GF-D8 (cell line): Measurements from ENCODE around the gene NRG2.

Source experiments
- DNase-seq: peaks from one replicate; lab custom pipeline; 2025; lab: John Stamatoyannopoulos, UW

NRG2 gene

DNA sequence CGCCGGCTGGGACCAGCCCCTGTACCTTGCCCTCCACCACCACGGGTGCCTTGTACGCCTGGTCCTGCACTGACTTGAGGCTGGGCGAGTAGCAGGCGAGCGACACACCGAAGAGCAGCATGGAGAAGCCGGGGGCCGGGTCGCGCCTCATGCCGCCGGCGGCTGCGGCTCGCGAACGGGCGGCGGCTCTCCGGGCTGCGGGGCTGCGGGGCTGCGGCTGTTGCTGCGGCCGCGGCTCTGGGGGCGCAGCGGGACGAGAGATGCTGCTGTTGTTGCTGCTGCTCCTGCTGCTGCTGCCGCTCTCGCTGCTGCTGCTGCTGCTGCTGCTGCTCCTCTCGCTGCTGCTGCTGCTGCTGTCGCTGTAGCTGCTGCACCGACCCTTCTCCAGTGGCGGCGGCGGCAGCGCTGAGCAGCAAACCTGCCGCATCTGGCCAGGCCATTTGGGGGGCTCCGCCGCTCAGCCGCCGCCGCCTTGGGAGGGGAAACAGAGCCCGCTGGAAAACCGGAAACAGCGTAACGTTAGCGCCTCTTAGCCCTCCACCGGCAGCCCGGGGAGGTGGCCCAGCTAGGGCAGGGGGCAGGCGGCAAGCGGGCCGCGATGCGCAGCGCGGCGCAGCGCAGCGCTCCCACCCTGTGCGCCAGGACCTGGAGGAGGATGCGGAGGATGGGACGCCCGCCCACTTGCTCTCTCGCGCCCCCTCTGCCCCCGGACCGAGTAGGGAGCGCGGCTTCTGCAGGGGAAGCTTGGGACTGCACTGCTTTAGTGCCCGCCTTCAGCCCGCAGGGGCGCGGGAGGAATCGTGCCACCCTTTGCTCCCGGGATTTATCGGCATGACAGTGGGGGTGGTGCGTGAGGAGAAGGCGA is at the start of gene NRG2:
Gene NRG2 (minus strand): TSS at position 657 of the 865 bp plus-strand sequence.
- DNase-seq: no peak

GRCh38 chr5:140090251-140090650 is 47.2 kb upstream of the NRG2 start:
- DNase-seq: no peak

DNA sequence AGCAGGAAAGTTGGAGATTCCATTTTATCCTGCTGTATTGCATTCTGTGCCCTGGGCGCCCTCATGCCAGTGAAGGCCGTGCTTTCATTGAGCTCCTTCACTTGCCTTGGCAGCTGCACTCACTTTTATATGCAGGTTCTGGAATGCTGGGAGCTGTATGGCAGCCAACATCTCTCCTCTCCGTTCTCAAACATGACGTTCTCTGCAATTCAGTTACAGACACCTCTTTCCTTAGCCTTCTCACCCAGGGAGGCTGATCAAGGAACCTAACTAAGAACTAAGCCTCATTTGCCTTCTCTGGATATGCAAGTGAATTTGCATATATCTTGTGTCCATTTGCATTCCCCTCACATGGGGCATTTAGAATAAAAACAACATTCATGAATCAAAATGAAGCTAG is 41.4 kb upstream of the NRG2 start:
- DNase-seq: no peak

DNA sequence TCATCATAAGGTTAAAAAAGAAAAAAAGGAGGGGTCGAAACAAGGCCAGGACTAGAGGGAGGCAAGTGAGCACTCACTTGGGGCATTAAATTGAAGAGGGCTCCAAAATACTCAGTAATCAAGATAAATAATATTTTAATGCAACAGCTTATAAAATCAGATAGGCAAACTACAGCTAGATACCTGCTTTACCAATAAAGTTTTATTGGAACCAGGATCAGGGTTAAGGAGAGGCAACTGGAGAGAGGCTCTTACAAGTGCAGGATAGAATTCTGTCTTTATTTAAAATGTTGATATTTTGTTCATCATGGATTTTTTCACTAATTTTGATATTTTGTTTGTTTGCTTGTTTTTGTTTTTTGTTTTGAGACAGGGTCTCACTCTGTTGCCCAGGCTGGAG is 40.6 kb upstream of the NRG2 start:
- no peak for DNase-seq

- no peak for DNase-seq
Observed at GRCh38 chr5:140083120-140083519, 40.0 kb upstream of the NRG2 start.

DNA sequence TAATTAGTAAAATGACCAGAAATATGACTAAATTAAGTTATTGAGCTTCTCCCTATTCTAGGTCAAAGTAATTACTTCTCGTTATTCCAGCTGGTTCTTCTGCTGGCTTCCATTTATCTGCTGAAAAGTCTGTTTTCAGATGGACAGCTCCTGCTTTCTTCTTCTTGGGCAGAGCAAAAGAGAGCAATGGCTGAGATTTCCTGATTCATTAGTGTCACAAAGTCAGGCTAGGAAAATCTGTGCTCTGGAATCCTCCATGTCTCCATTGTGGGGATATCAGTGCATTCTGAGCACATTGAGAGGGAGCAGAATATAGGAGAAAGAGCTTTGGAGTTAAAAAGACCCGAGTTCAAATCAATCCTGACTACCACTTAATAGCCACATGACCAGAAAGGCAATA is 33.7 kb upstream of the NRG2 start:
- no peak for DNase-seq

- no peak for DNase-seq
Observed at GRCh38 chr5:140076142-140076541, 33.0 kb upstream of the NRG2 start.

- no peak for DNase-seq
Observed at GRCh38 chr5:140075371-140075770, 32.3 kb upstream of the NRG2 start.

DNA sequence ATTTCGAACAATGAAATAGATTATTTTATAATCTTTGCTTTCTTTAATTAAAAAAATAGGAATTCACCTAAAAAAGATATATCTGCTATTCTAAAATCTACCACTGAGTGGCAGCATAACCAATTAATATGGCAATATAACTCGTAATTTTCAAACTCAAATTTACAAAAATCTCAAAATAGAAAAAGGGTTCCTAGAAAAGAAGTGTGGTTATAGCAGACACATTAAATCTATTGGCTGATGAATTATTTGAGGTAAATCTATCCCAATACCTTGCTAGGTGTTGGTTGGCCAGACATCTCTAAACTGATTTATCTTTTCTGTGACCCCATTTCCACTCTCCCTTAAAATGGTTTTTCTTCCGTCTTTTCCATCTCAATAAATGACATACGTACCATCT is 30.2 kb upstream of the NRG2 start:
- no peak for DNase-seq

- DNase-seq: no peak
Observed at GRCh38 chr5:140072812-140073211, 29.7 kb upstream of the NRG2 start.

DNA sequence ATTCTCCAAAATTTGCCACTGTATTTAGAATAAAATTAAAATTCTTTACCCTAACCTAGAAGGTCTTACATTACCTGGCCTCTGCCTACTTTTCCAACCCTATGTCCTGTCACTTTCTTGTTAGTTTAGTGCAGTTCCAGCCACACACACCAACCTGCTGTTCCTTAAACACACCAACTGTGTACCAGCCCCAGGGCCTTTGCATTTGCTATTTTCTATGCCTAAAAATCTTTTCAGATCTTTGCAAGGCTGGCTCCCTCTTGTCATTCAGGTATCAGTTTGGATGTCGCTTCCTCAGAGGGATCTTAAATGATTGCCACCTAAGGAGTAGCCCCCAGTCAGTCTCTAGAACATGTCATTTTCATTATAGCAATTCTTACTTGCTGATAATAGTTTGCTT is 17.7 kb upstream of the NRG2 start:
- no peak for DNase-seq

- DNase-seq: no peak
Observed at GRCh38 chr5:140058212-140058932, 15.3 kb upstream of the NRG2 start.

DNA sequence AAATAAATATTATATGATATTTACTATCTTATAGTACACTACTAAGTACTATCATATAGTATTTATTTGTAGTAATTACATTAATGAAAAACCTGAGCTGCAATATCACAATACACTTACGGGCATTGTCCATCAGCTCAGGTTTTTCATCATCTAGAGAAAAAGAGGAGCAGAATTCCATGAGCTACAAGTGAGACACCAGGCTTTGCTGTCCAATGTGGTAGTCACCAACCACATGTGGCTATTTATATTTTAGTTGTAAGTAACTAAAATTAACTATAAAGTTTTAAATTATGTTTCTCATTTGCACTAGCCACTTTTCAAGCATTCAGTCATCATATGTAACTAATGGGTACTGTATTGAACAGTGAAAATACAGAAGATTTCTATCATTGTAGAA is 13.8 kb upstream of the NRG2 start:
- no peak for DNase-seq

GRCh38 chr5:140055152-140055551 is 12.1 kb upstream of the NRG2 start:
- no peak for DNase-seq

DNA sequence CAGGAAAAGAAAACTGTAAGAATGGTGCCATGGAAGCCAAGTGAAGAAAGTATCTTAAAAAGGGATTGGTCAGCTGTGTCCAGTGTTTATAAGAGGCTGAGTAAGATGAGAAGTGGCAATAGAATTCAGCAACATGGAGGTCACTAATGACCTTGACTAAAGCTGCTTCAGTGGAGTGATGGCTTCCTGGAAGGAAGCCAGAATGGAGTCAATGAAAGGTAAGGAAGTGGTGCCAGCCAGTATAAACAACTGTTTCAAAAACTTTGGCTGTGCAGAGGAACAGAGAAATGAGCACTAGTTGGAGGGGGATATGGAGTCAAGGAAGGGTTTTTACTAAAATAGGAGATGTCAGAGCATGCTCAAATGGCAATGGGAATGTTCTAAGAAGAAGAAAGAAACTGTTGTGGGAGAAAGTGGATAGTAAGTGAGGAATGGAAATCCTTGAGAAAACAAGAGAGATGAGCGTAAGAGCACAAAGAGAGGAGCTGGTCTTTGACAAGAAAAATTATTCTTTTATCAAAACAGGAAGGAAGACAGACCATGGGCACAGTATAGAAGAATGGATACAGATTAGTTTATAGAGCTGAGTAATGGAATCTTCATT is 11.1 kb upstream of the NRG2 start:
- DNase-seq: no peak

DNA sequence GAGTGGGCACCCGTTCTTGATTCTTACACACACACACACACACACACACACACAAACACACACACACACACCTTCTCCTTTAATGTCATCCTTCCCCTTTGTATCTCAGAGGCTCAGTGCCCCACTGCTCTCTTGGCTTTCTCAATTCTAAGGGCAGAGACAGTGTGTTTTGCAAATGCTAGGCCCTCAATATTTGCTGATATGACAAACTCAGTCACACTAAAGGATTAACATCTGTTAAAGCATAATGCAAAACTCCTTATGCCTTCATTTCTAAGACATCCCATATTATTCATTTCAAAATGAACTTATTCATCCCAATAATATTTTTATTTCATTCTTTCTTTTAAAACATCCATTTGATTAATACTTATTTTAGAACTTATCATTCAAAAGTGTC is 8.9 kb upstream of the NRG2 start:
- DNase-seq: no peak

GRCh38 chr5:140049713-140050112 is 6.6 kb upstream of the NRG2 start:
- DNase-seq: no peak

DNA sequence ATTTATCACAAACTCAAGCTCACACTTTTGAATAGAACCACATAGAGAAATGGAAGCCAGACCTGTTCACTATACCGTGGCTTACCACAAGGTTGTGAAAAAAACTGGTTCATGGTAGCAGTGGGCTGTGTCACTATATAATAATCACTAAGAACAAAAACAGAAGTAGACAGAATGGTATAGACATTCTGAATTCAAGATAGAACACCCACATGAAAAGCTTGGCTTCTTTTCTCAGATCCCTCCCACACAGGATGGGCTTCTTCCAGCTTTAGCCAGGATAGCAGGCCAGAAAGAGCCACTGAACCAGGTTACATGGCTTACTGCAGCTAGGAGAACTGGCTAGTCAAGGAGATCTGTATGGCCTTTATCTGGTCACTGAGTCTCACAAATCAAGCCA is 6.1 kb upstream of the NRG2 start:
- DNase-seq: no peak

DNA sequence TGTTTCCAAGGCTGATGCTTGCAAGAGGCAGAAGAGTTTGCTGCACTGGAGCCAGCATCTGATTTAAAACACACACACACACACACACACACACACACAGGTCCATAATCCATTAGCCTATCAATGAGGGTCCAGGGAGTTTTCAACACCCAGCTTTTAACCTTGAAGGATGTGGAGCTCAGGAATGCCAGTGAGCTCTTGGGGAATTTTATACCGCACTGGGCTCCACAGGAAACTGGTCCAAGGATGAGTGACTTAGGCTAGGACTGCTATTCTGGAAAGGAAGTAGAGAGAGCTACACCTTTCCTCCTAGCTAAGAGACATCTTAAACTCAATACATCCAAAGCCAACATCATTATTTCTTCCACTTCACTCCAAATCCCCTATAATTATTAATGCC is 942 bp upstream of the NRG2 start:
- DNase-seq: no peak

DNA sequence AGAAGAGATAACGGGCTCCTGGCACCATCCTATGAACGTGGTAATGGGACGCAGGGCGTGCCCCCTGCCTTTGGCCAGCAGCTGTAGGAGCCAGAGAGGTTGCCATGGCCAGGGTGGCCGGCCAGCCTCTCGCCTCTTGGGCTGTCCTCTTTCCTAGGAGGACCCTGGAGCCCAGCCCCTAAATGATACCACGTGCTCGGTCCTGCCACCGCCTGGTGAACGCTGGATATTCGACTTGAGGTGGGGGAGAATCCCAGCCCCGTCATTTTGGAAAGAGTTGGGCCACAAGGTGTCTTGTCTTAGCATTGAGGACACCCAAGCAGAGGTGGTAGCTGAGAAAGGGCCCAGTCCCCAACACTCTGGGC is 391 bp upstream of the NRG2 start:
- DNase-seq: no peak

DNA sequence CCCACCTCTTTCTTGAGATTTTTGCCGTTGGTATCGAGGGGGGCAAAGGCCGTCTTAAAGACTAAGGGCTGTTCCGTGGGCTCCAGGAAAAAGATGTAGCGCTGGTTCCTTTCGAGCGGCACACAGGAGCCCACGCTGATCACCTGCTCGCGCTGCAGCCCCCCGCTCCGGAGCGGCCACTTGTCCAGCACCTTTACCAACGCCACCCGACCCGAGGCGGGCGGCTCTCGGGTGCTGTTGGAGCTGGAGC is 781 bp downstream of the NRG2 start:
- no peak for DNase-seq

- DNase-seq: no peak
Observed at GRCh38 chr5:140041492-140042392, 1.4 kb downstream of the NRG2 start.

DNA sequence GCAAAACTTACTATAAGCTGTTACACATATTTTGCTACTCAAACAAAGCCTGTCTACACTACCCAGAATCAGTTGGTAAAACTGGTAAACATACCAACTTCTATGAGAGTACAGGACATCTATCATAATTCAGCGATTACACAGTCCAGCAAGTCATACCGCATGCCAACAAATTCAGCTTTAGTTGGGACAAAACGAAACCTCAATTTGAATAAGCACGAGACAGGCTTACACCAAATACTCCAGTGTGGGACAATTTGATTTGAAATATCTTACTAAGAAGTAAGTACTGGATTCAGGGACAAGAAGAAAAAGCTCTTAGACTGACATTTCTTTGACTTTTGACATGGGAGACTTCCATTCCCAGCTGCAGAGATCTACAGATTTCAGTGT is 2.0 kb downstream of the NRG2 start:
- no peak for DNase-seq
